Measurements from ENCODE around the gene ALDH3B2. TPM values are rescaled to one million over a fixed set of nuclear protein-coding genes. Genes with fewer than 3 reads are reported as not detected.
"Not testable (repeated sequence)": the region's sequence is repeated elsewhere in the genome, so short reads cannot be mapped to it uniquely, and the experiment has no call there.

The ALDH3B2 gene
- total RNA-seq, 1 experiment from 2014 or later, result not detected

GRCh38 chr11:67623795-67624194, 50.6 kb downstream of the ALDH3B2 start:
- H4K20me1 ChIP-seq (ENCODE audit: insufficient read depth); H3K4me1 ChIP-seq (ENCODE audit: control insufficient read depth in 1 of 2, insufficient read depth in 2 of 2, low read length in 2 of 2); H3K4me2 ChIP-seq (ENCODE audit: low read length); POLR2A ChIA-PET; H3K9me2 ChIP-seq (ENCODE audit: insufficient read depth); H3K9me3 ChIP-seq (ENCODE audit: control insufficient read depth in 1 of 2, insufficient read depth in 1 of 2, low read depth in 1 of 2, low read length in 2 of 2); H3K36me3 ChIP-seq (ENCODE audit: control insufficient read depth in 1 of 2, insufficient read depth in 2 of 2, low read length in 2 of 2); H3K9ac ChIP-seq (ENCODE audit: low read length); DNase-seq (ENCODE audit: low read depth, low spot score); H3K27ac ChIP-seq (ENCODE audit: low read depth, low read length); H3K79me2 ChIP-seq (ENCODE audit: insufficient read depth, low read length); H3K27me3 ChIP-seq (ENCODE audit: insufficient read depth, low read length); CTCF ChIA-PET; intact Hi-C loops (cut with micrococcal nuclease); ATAC-seq; H3K4me3 ChIP-seq (replicated peaks in 1 of 2; ENCODE audit: low read depth in 1 of 2, low read length in 2 of 2); BruUV-seq (replicated peaks); H2AFZ ChIP-seq (ENCODE audit: low read depth, low read length, poor library complexity, severe bottlenecking); RAD21 ChIA-PET (ENCODE audit: low non-redundant PET in 1 of 2, low total read pairs in 2 of 2, uncharacterized antibody in 2 of 2, unreplicated experiment in 2 of 2): not testable (repeated sequence)

- H3K9me2 ChIP-seq (ENCODE audit: insufficient read depth); H2AFZ ChIP-seq (ENCODE audit: low read depth, low read length, poor library complexity, severe bottlenecking); H4K20me1 ChIP-seq (ENCODE audit: insufficient read depth); H3K79me2 ChIP-seq (ENCODE audit: insufficient read depth, low read length); CTCF ChIA-PET; H3K27me3 ChIP-seq (ENCODE audit: insufficient read depth, low read length); H3K4me1 ChIP-seq (ENCODE audit: control insufficient read depth in 1 of 2, insufficient read depth in 2 of 2, low read length in 2 of 2); DNase-seq (ENCODE audit: low read depth, low spot score); intact Hi-C loops (cut with micrococcal nuclease); H3K27ac ChIP-seq (ENCODE audit: low read depth, low read length); H3K4me3 ChIP-seq (replicated peaks in 1 of 2; ENCODE audit: low read depth in 1 of 2, low read length in 2 of 2); H3K36me3 ChIP-seq (ENCODE audit: control insufficient read depth in 1 of 2, insufficient read depth in 2 of 2, low read length in 2 of 2); POLR2A ChIA-PET; H3K9me3 ChIP-seq (ENCODE audit: control insufficient read depth in 1 of 2, insufficient read depth in 1 of 2, low read depth in 1 of 2, low read length in 2 of 2); BruUV-seq (replicated peaks); RAD21 ChIA-PET (ENCODE audit: low non-redundant PET in 1 of 2, low total read pairs in 2 of 2, uncharacterized antibody in 2 of 2, unreplicated experiment in 2 of 2); H3K9ac ChIP-seq (ENCODE audit: low read length); ATAC-seq; H3K4me2 ChIP-seq (ENCODE audit: low read length): not testable (repeated sequence)
These were observed 51.5 kb downstream of the ALDH3B2 start for GRCh38 chr11:67622905-67623304.

- H3K4me2 ChIP-seq (ENCODE audit: low read length); H3K27ac ChIP-seq (ENCODE audit: low read depth, low read length); H3K9me3 ChIP-seq (ENCODE audit: control insufficient read depth in 1 of 2, insufficient read depth in 1 of 2, low read depth in 1 of 2, low read length in 2 of 2); DNase-seq (ENCODE audit: low read depth, low spot score); CTCF ChIA-PET; H3K27me3 ChIP-seq (ENCODE audit: insufficient read depth, low read length); intact Hi-C loops (cut with micrococcal nuclease); H3K9ac ChIP-seq (ENCODE audit: low read length); BruUV-seq (replicated peaks); H3K4me3 ChIP-seq (replicated peaks in 1 of 2; ENCODE audit: low read depth in 1 of 2, low read length in 2 of 2); H3K9me2 ChIP-seq (ENCODE audit: insufficient read depth); ATAC-seq; POLR2A ChIA-PET; H3K79me2 ChIP-seq (ENCODE audit: insufficient read depth, low read length); H2AFZ ChIP-seq (ENCODE audit: low read depth, low read length, poor library complexity, severe bottlenecking); H4K20me1 ChIP-seq (ENCODE audit: insufficient read depth); H3K4me1 ChIP-seq (ENCODE audit: control insufficient read depth in 1 of 2, insufficient read depth in 2 of 2, low read length in 2 of 2); H3K36me3 ChIP-seq (ENCODE audit: control insufficient read depth in 1 of 2, insufficient read depth in 2 of 2, low read length in 2 of 2); RAD21 ChIA-PET (ENCODE audit: low non-redundant PET in 1 of 2, low total read pairs in 2 of 2, uncharacterized antibody in 2 of 2, unreplicated experiment in 2 of 2): not testable (repeated sequence)
These were observed 52.5 kb downstream of the ALDH3B2 start for GRCh38 chr11:67621928-67622327.

GRCh38 chr11:67620621-67621020, 53.8 kb downstream of the ALDH3B2 start:
- H3K9me2 ChIP-seq (ENCODE audit: insufficient read depth); H3K79me2 ChIP-seq (ENCODE audit: insufficient read depth, low read length); H3K4me3 ChIP-seq (replicated peaks in 1 of 2; ENCODE audit: low read depth in 1 of 2, low read length in 2 of 2); H3K4me2 ChIP-seq (ENCODE audit: low read length); H3K4me1 ChIP-seq (ENCODE audit: control insufficient read depth in 1 of 2, insufficient read depth in 2 of 2, low read length in 2 of 2); H3K27me3 ChIP-seq (ENCODE audit: insufficient read depth, low read length); intact Hi-C loops (cut with micrococcal nuclease); H3K9ac ChIP-seq (ENCODE audit: low read length); H3K36me3 ChIP-seq (ENCODE audit: control insufficient read depth in 1 of 2, insufficient read depth in 2 of 2, low read length in 2 of 2); DNase-seq (ENCODE audit: low read depth, low spot score); H3K27ac ChIP-seq (ENCODE audit: low read depth, low read length); BruUV-seq (replicated peaks); POLR2A ChIA-PET; ATAC-seq; H2AFZ ChIP-seq (ENCODE audit: low read depth, low read length, poor library complexity, severe bottlenecking); H3K9me3 ChIP-seq (ENCODE audit: control insufficient read depth in 1 of 2, insufficient read depth in 1 of 2, low read depth in 1 of 2, low read length in 2 of 2); RAD21 ChIA-PET (ENCODE audit: low non-redundant PET in 1 of 2, low total read pairs in 2 of 2, uncharacterized antibody in 2 of 2, unreplicated experiment in 2 of 2); H4K20me1 ChIP-seq (ENCODE audit: insufficient read depth): not testable (repeated sequence)
- CTCF ChIA-PET, result interaction anchor here (0.6 kb wide), 1 partner anchor 233 kb away, joined by 4 read pairs; no protein-coding TSS in a partner anchor

Data from HCT116 (cell line).